Activated T-cell treated with anti-CD3 and anti-CD28 coated beads for 48 hours (primary cell): ENCODE measurements around the gene BACH2.
"Not testable (repeated sequence)": the region's sequence is repeated elsewhere in the genome, so short reads cannot be mapped to it uniquely, and the experiment has no call there.

Source experiments
- DNase-seq: peaks from one replicate; pipeline ENCODE4 v3.0.0-alpha.2; 2020; ENCODE audit warnings: low read depth

The BACH2 gene

DNA sequence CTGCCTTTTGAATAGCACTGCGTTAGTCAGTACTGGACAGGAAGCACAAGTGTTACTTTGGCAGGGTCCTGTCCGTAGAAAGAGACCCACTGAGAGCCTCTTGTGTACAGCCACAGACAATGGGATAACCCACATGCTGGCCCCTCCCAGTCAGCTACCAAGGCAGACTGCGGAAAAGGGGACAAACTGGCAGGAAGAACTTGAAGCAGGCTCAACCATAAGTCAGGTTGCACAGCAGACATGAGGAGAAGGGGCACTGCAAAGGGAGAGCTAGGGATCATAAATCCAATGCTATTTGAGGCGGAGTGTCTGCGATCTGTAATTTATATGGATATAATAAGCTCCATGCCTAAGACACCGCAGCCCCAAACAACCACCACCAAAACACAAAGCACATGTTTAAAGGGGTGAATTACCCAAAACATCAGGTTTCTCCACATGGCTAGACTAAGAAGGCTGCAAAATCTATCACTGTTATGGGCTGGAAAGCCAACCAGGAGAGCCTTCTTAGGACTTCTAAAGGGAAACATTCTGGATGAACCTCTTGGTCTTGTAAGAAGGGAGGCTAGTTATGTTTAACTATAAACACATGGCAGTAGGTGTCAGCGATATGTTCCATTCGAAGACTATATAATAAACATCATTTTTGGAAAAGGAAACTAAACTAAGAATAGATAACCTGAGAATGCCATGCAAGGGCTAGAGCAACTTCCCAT is 141.7 kb downstream of the BACH2 start:
- DNase-seq: no peak

DNA sequence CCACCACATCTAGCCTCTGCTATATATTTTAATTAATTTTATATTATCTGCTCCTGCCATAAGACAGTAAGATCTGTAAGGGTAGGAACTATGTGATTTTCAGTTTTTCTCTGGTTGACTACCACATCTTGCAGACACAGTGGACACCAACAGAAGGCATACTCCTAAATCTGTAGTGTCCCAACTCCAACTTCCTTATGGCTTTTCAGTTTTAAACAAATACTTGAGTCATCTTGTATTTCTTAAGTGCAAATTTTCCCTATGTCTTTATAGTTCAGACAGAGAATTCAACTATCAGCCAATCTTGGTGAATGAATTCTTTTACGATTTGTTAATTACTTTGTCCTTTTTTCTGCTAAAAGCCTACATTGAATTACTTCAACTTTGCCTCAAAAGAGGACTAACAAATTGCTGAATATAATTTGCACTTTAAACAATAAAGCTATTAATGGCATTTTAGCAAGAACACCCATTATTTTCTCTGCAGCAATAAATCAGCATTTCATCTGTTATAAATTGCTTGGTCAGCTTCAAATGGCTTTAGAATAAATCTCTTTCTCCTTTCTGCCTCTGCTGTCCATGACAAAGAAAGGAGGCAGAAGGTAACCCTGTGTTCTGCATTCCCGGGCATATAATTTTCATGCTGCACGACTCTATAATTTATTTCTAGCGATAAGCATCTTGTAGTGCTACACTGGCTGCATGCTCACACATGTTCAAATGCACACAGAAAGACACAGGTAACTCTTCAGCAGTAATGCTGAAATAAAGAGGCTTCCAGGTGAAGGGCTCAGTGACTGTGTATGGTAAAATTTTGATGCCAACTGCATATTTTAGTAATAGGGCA is 144.8 kb downstream of the BACH2 start:
- no peak for DNase-seq

DNA sequence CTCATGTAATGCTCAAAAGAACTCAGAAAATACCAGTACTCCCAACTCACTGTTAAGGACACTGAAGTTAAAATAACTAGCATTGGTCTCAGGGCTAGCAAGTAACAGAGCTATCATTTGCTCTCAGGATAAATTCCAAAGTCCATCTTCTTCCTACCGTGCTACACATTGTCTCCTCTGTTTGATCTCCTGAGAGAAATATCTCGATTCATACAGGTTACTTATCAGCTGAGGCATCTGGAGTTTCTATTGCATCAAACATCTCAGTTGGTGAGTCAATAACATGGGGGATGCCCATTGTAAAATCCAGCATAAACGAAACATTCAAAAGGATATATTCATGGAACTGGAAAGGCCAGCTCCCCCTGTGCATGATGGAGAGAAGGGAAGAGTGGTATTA is 147.4 kb downstream of the BACH2 start:
- DNase-seq: no peak

DNA sequence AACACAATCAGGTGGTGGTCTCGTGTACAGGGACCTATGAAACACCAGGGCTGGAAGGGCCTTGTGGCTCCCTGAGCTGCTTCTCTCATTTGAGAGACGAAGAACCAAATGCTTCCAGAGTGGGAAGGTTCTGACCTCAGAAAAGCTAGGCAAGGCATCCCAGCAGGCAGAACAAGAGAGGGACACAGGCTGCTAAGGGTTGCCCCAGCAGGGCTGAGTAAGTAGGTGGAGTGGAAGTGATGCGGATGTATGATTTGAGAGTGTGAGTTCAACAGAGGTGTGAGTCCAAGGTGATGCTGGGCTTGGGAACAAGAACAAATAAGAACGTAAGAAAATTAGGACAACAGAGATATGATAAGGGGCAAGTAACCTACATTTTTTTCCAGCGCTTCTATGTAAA is 147.8 kb downstream of the BACH2 start:
- DNase-seq: no peak

DNA sequence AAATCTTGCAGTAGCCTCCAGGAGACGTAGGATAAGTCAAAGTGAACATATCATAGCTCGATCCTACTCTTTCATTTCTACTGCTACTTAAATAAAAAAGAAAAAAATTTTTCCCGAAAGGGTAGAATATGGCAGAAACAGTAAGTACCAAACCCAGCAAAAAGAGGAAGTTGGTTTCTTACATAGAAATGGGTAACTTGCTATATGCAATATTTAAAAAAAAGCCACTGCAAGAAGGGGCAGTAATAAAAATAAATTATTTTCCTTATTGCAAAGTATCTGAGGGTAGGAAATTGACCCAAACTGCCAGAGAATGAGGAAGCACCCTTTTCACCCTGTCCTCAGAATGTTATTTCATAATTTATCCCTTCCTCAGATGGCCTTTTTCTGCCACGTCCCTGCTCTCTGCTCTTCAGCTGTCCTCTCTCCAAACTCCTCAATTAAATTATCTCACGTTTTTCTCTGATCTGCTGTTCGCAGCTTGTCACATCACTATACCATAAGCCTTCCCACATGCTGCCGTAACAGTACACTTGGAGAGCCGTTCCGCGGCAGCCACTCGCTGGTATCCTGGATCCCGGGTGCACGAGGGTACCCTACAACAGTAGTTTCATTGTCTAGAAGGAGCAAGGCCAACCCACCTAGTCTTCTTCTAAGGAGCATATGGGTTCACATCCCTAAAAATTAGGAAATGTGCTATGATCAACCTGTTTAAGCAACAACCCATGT is 149.6 kb downstream of the BACH2 start:
- DNase-seq: no peak

DNA sequence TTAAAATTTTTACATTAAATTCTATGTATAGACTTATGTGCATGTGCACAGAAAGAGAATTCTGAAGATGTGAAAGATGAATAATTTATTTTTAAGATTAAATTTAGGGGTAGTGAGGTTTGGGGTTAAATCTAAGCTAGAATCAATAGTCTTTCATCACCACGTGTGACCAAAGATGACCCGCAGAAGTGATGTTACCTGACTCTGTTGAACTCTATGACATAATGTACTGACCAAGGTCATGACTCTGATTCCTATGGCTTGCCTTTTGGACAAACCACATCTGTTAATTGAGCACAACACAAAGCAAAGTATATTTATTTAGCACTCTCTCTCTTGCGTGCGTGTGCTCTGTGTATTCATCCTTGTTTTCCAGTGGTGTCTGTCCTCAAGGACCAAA is 150.6 kb downstream of the BACH2 start:
- DNase-seq: no peak

DNA sequence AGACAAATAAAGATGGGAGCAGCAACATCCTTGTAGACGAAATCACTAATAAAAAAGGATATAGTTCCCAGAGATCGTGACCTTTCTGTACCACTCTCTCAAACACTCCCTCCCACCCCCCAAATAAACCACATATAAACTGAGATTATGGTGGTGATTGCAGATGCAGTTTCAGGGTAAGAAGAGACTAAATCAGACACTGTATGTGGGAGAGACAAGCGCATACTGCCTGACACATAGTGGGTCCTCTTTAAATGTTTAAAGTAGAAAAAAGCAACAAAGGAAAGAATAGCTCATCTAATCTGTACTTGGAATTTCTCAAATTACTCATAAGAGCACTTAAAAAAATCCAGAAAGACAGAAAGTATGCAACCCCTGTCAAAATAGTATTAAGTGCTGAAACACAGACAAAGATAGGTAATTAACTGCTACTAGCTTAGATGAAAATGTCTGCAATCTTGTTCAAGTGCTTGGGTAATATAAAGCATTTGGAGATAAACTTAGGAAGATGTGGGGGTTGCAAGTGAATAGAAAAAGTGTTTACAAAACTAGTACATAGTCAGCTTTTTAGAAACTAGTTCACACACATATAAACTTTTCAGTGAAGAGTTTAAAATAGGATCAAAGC is 151.6 kb downstream of the BACH2 start:
- no peak for DNase-seq

DNA sequence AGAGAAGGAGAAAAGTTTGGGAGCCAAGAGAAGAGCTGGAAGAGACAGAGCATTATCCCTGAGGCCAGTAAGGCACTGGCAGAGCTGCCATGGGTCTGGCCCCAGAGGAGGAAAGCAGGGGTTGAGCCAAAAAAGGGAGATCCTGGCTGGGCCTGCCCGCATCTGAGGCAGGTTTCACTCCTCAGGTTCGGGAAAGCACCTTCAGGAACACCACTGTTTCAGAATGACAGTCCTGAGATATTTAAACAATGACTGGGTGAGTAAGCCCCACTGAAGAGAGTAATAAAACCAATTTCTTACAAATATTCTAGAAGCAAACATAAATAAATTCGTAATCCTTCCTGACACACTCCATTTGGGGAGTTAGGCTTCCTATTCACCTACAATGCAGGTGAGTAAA is 152.2 kb downstream of the BACH2 start:
- DNase-seq: peak; percentile 50

DNA sequence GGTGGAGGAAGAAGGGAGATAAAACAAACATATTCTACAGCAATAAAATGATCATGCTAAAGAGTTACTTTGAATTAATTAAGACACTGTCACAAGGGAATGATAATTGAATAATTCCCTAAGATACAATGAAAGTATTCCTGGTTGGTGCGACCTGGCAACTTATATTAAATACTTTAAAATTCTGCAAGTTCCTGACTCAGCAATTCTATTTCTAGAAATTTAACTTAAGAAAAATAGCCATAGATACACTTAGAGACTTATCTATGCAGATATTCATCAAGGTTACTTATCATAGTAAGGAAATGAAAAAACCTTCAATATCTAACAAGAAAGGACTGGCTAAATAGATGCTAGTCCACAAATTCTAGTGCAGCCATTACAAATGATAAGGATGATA is 156.0 kb downstream of the BACH2 start:
- no peak for DNase-seq

DNA sequence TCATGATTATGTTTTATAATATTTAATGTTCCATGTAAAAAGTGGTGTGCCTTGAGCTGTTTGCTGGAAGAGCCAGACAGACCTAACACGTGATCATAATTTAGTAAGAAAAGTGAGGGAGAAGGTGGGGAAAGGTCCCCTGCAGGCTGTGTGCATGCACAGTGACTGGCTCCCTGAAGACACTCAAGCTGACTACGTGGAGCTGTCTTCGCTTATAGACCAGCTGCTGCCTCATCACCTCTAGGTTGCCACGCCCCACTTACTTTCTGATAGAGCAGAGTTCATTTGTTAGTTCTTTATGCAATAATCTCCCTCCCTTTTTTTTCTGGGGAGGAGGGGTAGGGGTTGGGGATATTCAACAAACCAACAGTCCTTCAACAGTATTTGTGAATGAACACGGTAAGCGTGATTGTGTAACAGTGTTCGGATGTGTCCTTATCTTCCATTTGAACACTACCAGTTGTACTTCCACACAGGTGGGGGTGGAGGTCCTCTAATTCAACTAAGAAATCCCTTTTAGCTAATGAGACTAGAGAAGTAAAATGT is 157.3 kb downstream of the BACH2 start:
- no peak for DNase-seq

DNA sequence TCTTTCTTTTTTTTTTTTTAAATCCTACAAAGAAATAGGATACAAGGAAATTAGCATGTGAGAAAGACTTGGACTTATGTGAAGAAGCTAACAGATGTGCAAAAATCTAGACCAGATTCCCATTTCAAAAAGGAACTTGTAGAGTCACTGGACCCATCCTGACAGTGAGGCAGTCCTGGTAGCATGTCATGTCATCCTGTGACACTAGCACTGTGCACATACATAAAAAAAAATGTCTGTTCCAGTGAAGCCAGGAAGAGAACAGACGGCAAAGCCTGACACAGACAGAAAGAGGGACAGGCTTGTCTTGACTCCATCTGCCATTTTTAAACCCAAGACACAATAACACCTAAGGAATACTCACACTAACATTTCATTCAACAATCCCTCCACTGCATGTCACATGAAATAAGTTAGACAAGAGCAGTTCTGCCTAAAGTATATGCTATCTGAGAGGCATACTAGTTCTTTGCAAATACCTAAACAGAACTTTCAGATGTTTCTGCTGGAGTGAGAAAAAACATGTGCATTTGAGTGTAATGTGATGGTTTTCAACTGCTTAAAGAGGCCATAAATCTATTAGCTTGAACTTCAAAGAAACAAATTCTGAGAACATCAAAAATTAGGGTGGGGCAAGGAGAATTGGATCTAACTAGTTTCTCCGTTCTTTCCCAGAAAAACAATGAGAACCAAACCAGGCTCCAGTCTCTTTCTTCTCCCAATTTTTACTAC is 159.6 kb downstream of the BACH2 start:
- no peak for DNase-seq

DNA sequence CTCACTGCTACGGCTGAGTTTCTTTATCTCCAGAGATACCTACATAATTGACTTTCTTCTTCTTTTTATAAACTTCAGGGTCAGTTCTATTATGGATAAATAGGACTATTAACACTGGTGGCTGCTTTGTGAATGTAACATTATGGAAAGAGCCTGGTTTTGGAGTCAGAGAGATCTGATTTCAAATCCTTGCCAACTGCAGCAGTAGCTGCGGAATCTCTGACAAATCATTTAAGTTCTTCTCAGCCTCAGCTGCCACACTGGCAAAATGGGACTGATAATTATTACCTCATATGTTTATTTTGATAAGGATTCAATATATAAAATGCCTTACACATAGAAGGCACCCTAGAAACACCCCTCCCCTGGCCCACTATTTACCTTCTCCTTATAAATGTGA is 160.5 kb downstream of the BACH2 start:
- DNase-seq: no peak

DNA sequence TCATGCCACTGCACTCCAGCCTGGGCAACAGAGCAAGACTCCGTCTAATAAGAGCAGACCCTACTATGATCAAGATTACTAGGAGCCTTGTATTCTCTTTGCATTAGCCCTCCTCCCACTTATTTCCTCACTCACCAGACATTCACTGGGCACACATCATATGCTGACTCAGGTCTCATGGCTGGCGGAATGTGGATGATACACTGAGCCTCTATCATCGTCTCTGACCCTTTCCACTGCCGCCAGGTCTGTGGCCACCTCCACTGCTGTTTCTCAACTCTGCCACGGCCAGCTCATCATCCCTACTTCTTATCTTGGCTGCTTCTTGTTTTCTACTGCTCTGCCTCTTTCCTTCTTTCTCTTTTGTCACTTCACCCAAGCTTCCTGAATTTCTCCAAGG is 161.0 kb downstream of the BACH2 start:
- DNase-seq: no peak

DNA sequence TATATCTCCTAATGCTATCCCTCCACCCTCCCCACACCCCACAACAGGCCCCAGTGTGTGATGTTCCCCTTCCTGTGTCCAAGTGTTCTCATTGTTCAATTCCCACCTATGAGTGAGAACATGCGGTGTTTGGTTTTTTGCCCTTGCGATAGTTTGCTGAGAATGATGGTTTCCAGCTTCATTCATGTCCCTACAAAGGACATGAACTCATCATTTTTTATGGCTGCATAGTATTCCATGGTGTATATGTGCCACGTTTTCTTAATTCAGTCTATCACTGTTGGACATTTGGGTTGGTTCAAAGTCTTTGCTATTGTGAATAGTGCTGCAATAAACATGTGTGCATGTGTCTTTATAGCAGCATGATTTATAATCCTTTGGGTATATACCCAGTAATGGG is 163.0 kb downstream of the BACH2 start:
- not testable (repeated sequence) for DNase-seq

DNA sequence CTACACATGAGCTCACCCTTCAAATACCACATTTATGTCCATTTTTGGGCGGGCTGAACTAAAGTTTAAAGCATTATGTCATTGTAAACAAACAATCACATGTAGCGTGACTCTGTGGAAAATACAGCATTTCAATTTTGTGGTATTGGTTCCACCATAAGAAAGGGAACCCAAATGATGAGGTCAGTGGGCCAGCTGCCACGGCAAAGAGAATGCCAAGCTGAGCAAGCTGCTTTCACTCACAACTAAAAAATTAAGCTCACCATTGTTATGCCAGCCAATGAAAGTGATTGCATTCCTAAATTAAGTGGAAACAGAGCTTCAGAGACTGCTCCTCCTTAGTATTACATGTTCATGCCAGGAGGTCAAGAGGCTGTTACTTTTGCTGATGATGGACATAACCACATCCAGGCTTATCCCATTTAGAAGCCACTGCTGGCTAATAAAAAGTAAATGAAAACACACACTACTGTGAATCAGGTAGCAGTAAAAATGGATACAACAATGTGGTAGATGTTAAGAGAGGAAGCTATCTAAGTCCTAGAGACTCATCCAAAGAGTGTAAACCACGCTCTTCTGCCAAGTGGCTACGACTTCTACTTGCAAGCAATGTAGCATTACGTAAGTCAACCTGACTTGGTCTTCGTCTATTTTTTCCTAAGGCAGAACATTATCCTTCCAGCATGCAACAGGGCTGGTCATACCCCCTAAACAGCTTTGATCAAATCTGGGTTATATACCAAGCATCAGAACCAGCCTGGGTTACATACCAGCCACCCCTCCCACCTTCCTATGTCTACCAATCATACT is 164.8 kb downstream of the BACH2 start:
- DNase-seq: no peak

DNA sequence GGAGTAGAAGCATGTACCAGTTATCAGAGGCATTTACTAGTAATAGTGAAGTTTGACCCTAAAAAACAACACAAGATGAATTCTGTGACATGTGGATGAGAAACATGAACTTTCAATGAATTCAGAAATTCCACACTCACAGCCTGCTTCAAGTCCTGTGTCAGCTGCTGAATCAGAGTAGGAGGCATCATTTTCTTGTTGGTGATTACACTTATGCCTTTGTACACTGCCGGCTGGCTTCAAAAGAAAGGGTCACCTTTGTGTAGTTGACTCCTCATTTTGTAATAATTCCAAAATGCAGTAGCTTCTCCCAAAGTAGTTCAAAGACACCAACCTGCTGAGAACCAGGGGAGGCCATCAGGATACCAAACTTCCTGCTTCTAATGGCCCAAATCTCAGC is 165.5 kb downstream of the BACH2 start:
- DNase-seq: no peak

DNA sequence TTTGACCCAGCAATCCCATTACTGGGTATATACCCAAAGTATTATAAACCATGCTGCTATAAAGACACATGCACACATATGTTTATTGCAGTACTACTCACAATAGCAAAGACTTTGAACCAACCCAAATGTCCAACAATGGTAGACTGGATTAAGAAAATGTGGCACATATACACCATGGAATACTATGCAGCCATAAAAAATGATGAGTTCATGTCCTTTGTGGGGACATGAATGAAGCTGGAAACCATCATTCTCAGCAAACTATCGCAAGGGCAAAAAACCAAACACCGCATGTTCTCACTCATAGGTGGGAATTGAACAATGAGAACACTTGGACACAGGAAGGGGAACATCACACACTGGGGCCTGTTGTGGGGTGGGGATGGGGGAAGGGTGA is 168.0 kb downstream of the BACH2 start:
- not testable (repeated sequence) for DNase-seq

DNA sequence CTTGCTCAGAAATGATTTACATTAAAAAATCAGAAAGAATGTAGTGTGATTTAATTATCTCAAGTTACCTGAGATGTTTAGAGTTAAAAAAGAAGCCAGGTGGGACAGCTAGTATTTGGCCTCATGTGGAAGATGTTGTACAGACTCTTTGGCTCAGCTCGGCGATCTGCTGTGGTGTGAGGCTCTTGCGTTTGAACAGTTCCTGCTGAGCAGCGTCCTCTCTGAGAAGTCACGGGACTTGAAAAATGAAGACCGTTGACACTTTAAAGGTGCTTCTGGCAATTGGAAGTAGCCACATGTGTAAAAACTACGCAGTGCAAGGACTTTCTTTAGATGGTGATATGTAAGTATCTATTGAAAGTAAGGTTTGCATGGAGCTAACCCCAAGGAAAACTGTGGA is 169.0 kb downstream of the BACH2 start:
- DNase-seq: no peak

DNA sequence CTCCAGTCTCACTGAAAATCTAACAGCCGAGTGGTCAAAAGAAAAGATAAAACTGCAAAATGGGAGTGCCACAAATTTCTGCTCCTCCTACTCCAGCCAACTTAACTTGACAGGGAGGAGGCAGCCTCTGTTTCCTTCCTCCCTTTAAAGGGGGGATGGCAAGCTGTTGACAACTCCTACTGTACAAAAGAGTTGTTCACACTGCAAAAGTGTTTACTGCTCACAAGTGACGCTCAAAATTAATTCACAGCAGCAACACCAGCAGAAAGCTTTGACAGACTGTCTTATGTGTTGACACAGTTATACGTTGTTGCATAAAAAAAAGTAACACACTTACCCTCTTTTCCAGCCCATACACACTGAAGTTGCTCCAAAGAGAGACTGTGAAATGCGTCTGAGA is 169.8 kb downstream of the BACH2 start:
- DNase-seq: no peak

DNA sequence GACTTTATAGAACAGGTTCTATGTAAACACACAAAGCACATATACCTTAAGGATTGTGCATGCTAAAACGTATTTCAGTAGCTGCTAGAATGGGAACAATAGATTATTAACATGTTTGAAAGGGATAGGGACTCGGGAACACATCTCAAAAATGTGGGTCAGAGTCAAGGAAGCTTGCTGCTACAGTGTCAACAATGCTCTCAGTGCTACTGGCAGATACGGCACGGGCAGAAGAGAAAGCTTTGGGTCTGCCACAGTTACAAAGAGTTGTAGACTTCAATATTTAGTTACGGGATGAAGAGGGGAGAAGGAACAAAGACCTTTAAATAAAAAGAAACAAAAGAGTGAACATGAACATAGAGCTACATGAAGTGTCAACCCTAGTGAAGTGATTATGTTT is 170.5 kb downstream of the BACH2 start:
- no peak for DNase-seq
